Stimulated activated CD4-positive, alpha-beta T cell treated with anti-CD3 and anti-CD28 coated beads, TNF-alpha, amount 100 ng/mL, for 4 hours (primary cell): ENCODE results near the gene ME2.
"Not testable (repeated sequence)": the region's sequence is repeated elsewhere in the genome, so short reads cannot be mapped to it uniquely, and the experiment has no call there.

Source experiments
- DNase-seq, 3 experiments: peaks; one replicate each; pipeline ENCODE4 v3.0.0-alpha.2; 2020; ENCODE audit warnings: low read depth in 3 of 3

The ME2 gene

GRCh38 chr18:50973367-50974126 lies 94.6 kb downstream of the ME2 start:
- no peak for DNase-seq

GRCh38 chr18:50977037-50977760 lies 98.3 kb downstream of the ME2 start:
- no peak for DNase-seq

DNA sequence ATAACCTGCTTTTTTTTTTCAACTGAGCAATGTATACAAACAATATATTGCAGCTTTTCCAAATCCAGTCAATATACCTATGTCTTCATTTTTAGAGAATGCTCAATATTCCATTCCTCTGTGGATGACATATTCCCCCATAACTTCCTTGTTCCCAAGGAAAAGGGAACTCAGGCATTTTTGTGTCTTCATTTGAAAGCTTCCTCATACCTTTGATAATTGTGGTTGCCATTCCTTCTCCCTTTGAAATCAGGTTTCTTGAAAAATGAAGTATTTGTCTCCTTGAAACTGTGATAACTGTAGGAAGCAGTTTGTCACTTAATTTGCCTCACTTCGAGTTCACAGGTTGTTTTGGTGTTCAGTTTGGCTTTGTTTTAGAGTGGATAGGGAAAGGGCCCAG lies 102.5 kb downstream of the ME2 start:
- no peak for DNase-seq

- DNase-seq, result no peak
Measured at GRCh38 chr18:50982086-50982801, 103.3 kb downstream of the ME2 start.

- DNase-seq, result no peak
Measured at GRCh38 chr18:50982802-50983179, 103.9 kb downstream of the ME2 start.

- no peak for DNase-seq
Measured at GRCh38 chr18:50986360-50987087, 107.6 kb downstream of the ME2 start.

GRCh38 chr18:50987261-50987660 lies 108.3 kb downstream of the ME2 start:
- no peak for DNase-seq

DNA sequence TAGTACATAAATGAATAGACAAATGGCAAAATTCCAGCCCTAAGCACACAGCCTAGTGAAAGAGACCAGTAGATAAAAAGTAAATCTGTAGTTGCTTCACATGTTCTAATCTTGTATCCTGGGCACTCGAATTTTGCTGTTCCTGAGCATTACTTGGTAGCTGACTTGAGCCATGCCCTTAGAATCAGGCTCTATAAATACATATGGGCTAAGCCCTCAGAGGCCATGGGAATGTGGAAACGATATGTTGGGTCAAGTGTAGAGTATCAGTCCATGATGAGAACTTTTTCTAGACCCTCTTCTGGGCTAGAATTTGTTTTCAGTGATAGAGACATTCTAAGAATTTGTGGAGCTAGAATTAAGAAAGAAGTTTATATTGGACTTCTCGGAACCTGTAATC lies 110.8 kb downstream of the ME2 start:
- no peak for DNase-seq

DNA sequence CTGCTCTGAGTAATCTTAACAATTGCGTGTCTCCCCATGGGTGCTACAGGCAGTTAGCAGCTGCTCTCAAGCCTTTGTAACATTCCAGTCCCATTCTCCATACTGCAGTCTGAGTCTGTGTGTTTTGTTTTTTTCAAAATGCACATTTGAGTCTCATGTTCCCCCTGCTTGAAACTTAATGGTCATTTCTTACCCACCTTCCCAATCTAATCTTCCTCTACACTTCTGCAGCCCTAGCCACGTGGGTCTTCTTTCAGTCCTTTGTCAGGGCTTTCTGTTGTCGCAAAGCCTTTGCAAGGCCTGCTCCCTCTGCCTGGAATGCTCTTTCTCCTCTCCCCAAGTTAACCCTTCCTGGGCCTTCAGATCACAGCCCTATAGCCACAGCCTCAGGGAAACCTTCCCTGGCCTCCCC lies 113.4 kb downstream of the ME2 start:
- DNase-seq, result no peak

GRCh38 chr18:50994031-50994430 lies 115.1 kb downstream of the ME2 start:
- no peak for DNase-seq

DNA sequence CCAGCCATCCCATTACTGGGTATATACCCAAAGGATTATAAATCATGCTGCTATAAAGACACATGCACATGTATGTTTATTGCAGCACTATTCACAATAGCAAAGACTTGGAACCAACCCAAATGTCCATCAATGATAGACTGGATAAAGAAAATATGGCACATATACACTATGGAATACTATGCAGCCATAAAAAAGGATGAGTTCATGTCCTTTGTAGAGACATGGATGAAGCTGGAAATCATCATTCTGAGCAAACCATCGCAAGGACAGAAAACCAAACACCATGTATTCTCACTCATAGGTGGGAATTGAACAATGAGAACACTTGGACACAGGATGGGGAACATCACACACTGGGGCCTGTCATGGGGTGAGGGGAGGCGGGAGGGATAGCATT lies 124.3 kb downstream of the ME2 start:
- DNase-seq, result not testable (repeated sequence)
